DOHH2 (cell line): ENCODE measurements around the gene KRT74.

Experiments
- CTCF ChIP-seq: fragments of 200-600 bp; sonication (generic); IDR thresholded peaks from one replicate; pipeline ENCODE4 v1.5.1; 2014; ENCODE audit warnings: antibody characterized with exemption, mild to moderate bottlenecking, low read depth, low read length; ENCODE audit not compliant: poor library complexity, severe bottlenecking
- EZH2phosphoT487 ChIP-seq: fragments of 200-600 bp; sonication (generic); IDR thresholded peaks from 2 replicates; pipeline ENCODE4 v1.6.1; 2017; ENCODE audit warnings: borderline replicate concordance, mild to moderate bottlenecking, antibody characterized with exemption, low read length, moderate library complexity, mixed read lengths

GRCh38 chr12:52515927-52516831 is 57.5 kb downstream of the KRT74 start:
- TF ChIP-seq CTCF (no peak), EZH2phosphoT487 (no peak)
